HG03378 (cell line): ENCODE data around the gene GEMIN2.
A peak's percentile ranks its signal among the peaks of the same experiment; 100 is the strongest.
"Not testable (repeated sequence)": the region's sequence is repeated elsewhere in the genome, so short reads cannot be mapped to it uniquely, and the experiment has no call there.

Experiments
- ATAC-seq: cut with Tn5 transposase; IDR thresholded peaks from one replicate; pipeline ENCODE4 v1.9.1; 2021; ENCODE audit warnings: mild to moderate bottlenecking, moderate library complexity; ENCODE audit not compliant: unreplicated experiment

The GEMIN2 gene

GRCh38 chr14:39175445-39176262 lies 61.5 kb downstream of the GEMIN2 start:
- ATAC-seq: peak; percentile 3

- no peak for ATAC-seq
Measured at GRCh38 chr14:39176263-39177167, 62.4 kb downstream of the GEMIN2 start.

- no peak for ATAC-seq
Measured at GRCh38 chr14:39177168-39177545, 63.0 kb downstream of the GEMIN2 start.

GRCh38 chr14:39179042-39179441 lies 64.9 kb downstream of the GEMIN2 start:
- no peak for ATAC-seq

- ATAC-seq: no peak
Measured at GRCh38 chr14:39180553-39180952, 66.4 kb downstream of the GEMIN2 start.

- ATAC-seq: no peak
Measured at GRCh38 chr14:39181026-39181692, 67.0 kb downstream of the GEMIN2 start.

- ATAC-seq: no peak
Measured at GRCh38 chr14:39181693-39182047, 67.5 kb downstream of the GEMIN2 start.

- no peak for ATAC-seq
Measured at GRCh38 chr14:39182770-39183684, 68.9 kb downstream of the GEMIN2 start.

GRCh38 chr14:39183685-39184003 lies 69.5 kb downstream of the GEMIN2 start:
- ATAC-seq: not testable (repeated sequence)

GRCh38 chr14:39184628-39185255 lies 70.6 kb downstream of the GEMIN2 start:
- no peak for ATAC-seq

GRCh38 chr14:39185256-39186049 lies 71.3 kb downstream of the GEMIN2 start:
- ATAC-seq: no peak
